Skeletal muscle satellite cell (primary cell): ENCODE data around the gene CCDC12.
"Not testable (repeated sequence)": the region's sequence is repeated elsewhere in the genome, so short reads cannot be mapped to it uniquely, and the experiment has no call there.

Experiments used
- H3K27me3 ChIP-seq: 2 replicates; pipeline ENCODE4 v1.7.0; 2013; ENCODE audit warnings: low read length; ENCODE audit not compliant: control insufficient read depth, insufficient read depth
- H3K36me3 ChIP-seq: 2 replicates; pipeline ENCODE4 v1.7.0; 2013; ENCODE audit warnings: mild to moderate bottlenecking, control low read depth, low read length; ENCODE audit not compliant: insufficient read depth
- H3K4me1 ChIP-seq: 2 replicates; pipeline ENCODE4 v1.7.0; 2013; ENCODE audit warnings: low read length; ENCODE audit not compliant: control insufficient read depth, insufficient read depth
- H3K4me2 ChIP-seq: 2 replicates; pipeline ENCODE4 v1.7.0; 2013; ENCODE audit warnings: mild to moderate bottlenecking, low read length
- H3K4me3 ChIP-seq: 2 replicates; pipeline ENCODE4 v1.7.0; 2013; ENCODE audit warnings: low read length
- H3K9ac ChIP-seq: 2 replicates; pipeline ENCODE4 v1.7.0; 2013; ENCODE audit warnings: mild to moderate bottlenecking, low read depth, low read length, moderate library complexity
- H3K9me3 ChIP-seq: replicated peaks from 2 replicates; pipeline ENCODE4 v1.7.0; 2013; ENCODE audit warnings: mild to moderate bottlenecking, control low read depth, low read length

The CCDC12 gene

DNA sequence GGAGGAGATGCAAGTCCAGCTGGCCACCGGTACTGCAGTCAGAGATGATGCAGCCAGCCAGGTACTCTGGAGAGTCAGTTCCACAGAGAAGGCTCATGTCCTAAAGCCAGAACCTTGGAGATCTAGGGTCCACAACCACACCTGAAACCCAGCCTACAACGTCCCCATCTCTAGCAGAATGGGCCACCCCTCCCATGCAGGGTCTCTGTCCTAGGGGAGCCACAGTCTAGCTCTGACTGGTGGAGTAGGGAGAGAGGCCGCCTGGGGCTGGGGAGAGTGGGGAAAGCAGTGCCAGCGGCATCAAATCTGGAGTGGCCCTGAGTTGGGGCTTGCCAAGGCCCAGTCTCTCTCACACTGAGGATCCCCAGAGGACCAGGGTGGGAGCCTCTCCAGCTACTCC lies 55.5 kb downstream of the CCDC12 start:
- H3K27me3 ChIP-seq: no peaks in the 10 kb centered on the region
- peaks cover 3% of the 10 kb centered on the region for H3K9me3 ChIP-seq
- no peak overlapping the region for H3K9ac ChIP-seq
- H3K4me1 ChIP-seq: peaks cover 7% of the 10 kb centered on the region
- no peak overlapping the region for H3K4me3 ChIP-seq
- peaks cover 91% of the 10 kb centered on the region for H3K36me3 ChIP-seq
- no peak overlapping the region for H3K4me2 ChIP-seq

DNA sequence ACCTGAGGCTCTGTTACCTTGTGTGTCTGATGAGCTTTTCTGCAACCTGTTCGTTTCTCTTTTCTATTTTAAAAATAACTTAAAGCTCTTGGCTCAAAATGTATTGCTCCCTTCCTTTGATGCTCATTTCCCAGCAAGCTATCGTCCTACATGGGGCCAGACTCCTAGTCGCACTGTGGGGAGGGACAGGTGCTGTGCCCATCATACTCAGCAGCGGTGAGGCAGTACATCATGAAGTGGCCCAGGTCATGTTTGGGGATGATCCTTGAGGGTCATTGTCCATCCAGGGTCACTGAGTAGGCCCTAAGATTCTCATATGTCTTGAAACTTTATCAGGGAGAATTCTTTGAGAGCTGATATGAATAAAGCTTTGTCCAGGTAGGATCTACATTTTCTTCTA lies 57.9 kb downstream of the CCDC12 start:
- H3K27me3 ChIP-seq: no peaks in the 10 kb centered on the region
- H3K9me3 ChIP-seq: peaks cover 3% of the 10 kb centered on the region
- H3K4me2 ChIP-seq: no peak overlapping the region
- H3K4me3 ChIP-seq: no peak overlapping the region
- H3K4me1 ChIP-seq: peaks cover 5% of the 10 kb centered on the region
- H3K36me3 ChIP-seq: peaks cover 72% of the 10 kb centered on the region
- no peak overlapping the region for H3K9ac ChIP-seq

DNA sequence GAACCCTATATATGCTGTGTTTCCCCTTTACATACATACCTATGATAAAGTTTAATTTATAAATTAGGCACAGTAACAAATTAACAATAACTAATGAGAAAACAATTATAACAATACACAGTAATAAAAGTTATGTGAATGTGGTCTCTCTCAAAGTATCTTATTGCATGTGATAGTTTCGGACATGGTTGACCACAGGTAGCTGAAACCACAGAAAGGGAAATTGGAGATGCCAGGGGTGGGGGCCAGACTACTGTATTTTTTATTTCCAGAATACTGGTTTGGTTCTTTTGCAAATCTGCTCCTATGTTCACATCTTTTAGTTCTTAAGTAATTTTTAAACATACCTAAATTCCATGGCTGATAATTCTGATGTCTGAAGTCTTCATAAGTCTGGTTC lies 58.3 kb downstream of the CCDC12 start:
- Histone ChIP-seq H3K9me3 (peaks cover 3% of the 10 kb centered on the region), H3K36me3 (peaks cover 69% of the 10 kb centered on the region), H3K4me3 (no peak overlapping the region), H3K4me1 (peaks cover 8% of the 10 kb centered on the region), H3K9ac (no peak overlapping the region), H3K27me3 (no peaks in the 10 kb centered on the region), H3K4me2 (no peak overlapping the region)

DNA sequence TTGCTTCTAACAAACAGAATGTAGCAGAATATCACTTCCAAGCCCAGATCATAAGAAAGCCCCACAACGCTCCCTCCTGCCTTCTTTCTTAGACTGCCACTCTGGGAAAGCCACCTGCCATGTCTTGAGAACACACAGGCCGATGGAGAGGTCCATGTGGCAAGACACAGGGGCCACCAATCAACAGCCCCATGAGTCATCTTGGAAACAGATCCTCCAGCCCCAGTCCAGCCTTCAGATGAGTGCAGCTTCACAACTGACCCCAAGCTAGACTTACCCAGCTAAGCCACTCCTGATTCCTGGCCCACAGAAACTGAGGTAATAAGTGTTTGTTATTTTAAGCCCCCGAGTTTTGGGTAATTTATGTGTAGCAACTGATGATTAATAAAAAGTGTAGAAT lies 59.3 kb downstream of the CCDC12 start:
- Histone ChIP-seq H3K4me1 (peaks cover 8% of the 10 kb centered on the region), H3K9me3 (peaks cover 3% of the 10 kb centered on the region), H3K36me3 (peaks cover 59% of the 10 kb centered on the region), H3K27me3 (no peaks in the 10 kb centered on the region), H3K4me2 (no peak overlapping the region), H3K9ac (no peak overlapping the region), H3K4me3 (no peak overlapping the region)

DNA sequence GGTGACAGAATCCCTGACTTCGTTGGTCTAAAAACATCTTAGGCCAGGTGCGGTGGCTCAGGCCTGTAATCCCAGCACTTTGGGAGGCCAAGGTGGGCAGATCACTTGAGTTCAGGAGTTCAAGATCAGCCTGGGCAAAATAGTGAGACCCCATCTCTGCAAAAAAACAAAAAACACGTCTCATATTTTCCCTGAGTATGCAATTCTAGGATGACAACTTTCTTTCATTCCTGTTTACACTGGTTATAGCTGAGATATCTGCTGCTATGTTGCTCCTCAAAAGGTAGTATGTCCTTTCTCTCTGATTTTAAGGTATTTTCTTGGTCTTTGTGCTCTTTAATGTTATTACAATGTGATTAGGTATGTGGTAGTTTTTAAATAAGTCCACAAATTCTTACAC lies 59.7 kb downstream of the CCDC12 start:
- no peak overlapping the region for H3K4me2 ChIP-seq
- peaks cover 55% of the 10 kb centered on the region for H3K36me3 ChIP-seq
- H3K4me3 ChIP-seq: no peak overlapping the region
- H3K9ac ChIP-seq: no peak overlapping the region
- peaks cover 8% of the 10 kb centered on the region for H3K4me1 ChIP-seq
- peaks cover 3% of the 10 kb centered on the region for H3K9me3 ChIP-seq
- H3K27me3 ChIP-seq: no peaks in the 10 kb centered on the region

DNA sequence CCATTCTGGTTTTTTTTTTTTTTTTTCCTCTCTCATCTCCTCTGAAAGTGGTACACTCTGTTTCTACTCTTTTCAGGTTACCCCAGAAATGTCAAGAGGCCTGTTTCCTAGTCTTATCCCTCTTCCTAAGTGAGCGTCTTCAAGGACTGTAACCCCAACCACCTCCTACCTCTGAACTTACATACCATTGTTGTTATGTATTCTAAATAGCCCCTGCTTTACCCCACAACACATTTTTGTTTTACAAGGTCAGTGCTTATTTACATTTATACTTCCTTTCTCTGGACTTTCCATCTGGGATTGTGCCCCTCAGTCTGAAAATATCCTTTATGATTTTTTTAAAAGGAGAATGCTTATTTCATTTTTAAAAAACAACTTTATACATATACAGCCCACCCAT lies 60.3 kb downstream of the CCDC12 start:
- no peak overlapping the region for H3K9ac ChIP-seq
- no peak overlapping the region for H3K4me2 ChIP-seq
- peaks cover 49% of the 10 kb centered on the region for H3K36me3 ChIP-seq
- H3K4me3 ChIP-seq: no peak overlapping the region
- H3K9me3 ChIP-seq: peaks cover 3% of the 10 kb centered on the region
- H3K27me3 ChIP-seq: no peaks in the 10 kb centered on the region
- peaks cover 8% of the 10 kb centered on the region for H3K4me1 ChIP-seq

DNA sequence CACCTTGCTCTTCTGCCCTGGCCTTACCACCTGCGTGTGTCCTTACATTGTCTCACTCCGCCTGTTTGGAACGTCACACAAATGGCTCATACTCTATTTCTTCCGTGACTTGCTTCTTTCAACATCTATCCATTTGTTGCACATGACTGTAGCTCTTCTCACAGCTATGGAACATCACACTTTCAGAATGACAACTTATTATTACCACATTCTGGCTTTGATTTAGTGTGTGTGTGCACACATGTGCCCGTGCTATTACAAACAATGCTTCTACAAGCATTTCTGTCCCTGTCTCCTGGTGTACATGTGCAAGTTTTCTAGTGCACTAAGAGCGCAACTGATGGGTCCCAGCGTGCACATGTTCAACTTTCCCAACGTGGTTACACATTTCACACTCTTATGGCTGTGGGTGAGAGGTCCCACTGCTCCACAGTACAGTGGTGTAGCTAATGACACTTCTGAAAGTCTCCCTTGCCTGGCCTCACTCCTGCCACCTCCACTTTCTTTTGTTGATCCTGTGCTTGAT lies 61.2 kb downstream of the CCDC12 start:
- Histone ChIP-seq H3K9ac (no peak overlapping the region), H3K4me2 (no peak overlapping the region), H3K36me3 (peaks cover 40% of the 10 kb centered on the region), H3K27me3 (no peaks in the 10 kb centered on the region), H3K4me3 (no peak overlapping the region), H3K9me3 (peaks cover 3% of the 10 kb centered on the region), H3K4me1 (peaks cover 8% of the 10 kb centered on the region)

DNA sequence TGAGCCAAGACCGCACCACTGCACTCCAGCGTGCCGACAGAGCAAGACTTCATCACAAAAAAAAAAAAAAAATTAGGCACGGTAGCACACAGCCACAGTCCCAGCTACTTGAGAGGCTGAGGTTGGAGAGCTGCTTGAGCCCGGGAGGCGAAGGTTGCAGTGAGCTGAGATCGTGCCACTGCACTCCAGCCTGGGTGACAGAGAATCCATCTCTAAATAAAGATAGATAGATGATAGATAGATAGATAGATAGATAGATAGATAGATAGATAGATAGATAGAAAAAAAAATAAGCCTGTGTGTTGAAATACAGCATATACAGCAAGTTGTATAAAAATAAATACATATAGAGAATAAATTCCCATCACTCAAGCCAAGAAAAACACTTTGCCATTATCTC lies 61.7 kb downstream of the CCDC12 start:
- Histone ChIP-seq H3K9me3 (peaks cover 3% of the 10 kb centered on the region), H3K36me3 (peaks cover 36% of the 10 kb centered on the region)

DNA sequence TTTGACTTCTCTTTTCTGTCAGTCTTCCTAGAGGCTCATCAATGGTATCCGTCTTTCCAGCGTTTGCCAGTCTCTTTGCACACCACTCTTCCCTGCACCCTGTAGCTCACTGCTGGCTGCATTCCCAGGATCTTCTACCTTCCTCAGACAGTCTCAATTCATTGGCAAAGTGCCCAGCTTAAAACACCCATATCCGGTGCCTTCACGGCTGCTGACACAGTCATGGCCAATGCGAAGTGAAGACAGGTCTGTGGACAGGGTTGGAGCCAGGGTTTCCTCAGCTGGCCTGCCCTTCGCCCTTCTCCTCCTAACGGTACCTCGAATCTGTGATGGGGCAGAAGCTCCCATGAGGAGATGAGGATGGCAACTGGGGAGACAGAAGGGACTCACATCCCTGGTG lies 62.9 kb downstream of the CCDC12 start:
- Histone ChIP-seq H3K4me1 (peaks cover 20% of the 10 kb centered on the region), H3K4me3 (no peak overlapping the region), H3K36me3 (peaks cover 24% of the 10 kb centered on the region), H3K9me3 (peaks cover 3% of the 10 kb centered on the region), H3K9ac (no peak overlapping the region), H3K4me2 (no peak overlapping the region), H3K27me3 (no peaks in the 10 kb centered on the region)

More for the DNA sequence above, 61.7 kb downstream of the CCDC12 start:
- Histone ChIP-seq H3K4me2 (no peak overlapping the region), H3K27me3 (no peaks in the 10 kb centered on the region), H3K4me3 (no peak overlapping the region), H3K9ac (no peak overlapping the region), H3K4me1 (peaks cover 9% of the 10 kb centered on the region)

DNA sequence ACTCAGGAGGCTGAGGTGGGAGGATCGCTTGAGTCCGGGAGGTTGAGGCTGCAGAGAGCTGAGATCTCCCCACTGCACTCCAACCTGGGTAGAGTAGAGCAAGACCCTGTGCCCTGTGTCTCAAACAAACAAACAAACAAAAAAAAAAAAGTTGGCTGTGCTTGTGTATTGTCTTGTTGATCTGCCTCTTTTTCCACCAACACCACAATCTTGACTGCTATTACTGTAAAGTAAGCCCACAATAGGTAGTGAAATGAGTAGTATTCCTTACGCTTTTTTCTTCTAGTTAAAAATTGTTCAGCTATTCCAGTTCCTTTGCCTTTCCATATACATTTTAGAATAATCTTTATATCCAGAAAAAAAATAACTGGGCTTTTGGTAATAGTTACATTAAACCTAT lies 63.6 kb downstream of the CCDC12 start:
- Histone ChIP-seq H3K4me2 (no peak overlapping the region), H3K4me3 (no peak overlapping the region), H3K9me3 (peaks cover 3% of the 10 kb centered on the region), H3K27me3 (no peaks in the 10 kb centered on the region), H3K36me3 (peaks cover 17% of the 10 kb centered on the region), H3K4me1 (peaks cover 26% of the 10 kb centered on the region), H3K9ac (no peak overlapping the region)

DNA sequence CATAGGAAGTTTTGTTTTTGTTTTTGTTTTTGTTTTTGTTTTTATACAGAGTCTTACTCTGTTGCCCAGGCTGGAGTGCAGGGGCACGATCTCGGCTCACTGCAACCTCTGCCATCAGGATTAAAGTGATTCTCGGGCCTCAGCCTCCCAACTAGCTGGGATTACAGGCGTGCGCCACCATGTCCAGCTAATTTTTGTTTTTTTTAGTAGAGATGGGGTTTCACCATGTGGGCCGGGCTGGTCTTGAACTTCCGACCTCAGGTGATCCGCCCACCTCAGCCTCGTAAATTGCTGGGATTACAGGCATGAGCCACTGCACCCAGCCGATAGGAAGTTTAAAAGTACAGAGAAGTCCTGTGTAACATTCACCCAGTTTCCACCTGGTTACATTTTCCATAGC lies 65.6 kb downstream of the CCDC12 start:
- H3K4me1 ChIP-seq: peaks cover 28% of the 10 kb centered on the region
- H3K36me3 ChIP-seq, H3K4me3 ChIP-seq, H3K9me3 ChIP-seq, H3K4me2 ChIP-seq, H3K9ac ChIP-seq, H3K27me3 ChIP-seq: not testable (repeated sequence)

DNA sequence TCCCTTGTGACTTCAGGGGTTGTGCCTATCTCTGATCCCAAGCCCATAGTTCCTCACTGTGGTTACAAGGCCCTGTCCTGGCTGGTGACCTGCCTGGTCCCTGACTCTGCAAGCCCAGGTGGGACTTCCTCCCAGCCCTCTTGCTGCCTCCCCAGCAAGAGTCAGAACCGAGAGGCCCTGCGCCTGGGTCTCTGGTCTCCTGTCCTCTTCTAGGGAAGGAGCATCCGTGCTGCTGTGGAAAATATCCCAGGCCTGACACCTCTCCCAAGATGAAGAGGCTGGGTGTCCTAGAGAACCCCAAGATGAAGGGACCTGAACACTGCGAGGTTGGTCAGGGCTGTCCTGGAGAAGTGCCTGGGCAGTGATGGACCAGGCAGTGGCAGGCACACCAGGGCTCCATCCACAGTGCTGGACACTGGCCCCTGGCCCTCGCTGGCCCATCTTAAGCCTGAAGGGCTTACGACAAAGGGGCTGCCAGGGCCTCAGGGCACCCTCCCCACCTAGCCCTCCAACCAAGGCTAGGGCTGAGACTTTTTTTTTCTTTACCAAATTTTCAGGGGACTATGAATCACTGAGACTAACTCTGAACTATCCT lies 66.3 kb downstream of the CCDC12 start:
- no peaks in the 10 kb centered on the region for H3K9me3 ChIP-seq
- H3K4me2 ChIP-seq: no peak overlapping the region
- no peak overlapping the region for H3K4me3 ChIP-seq
- H3K36me3 ChIP-seq: no peaks in the 10 kb centered on the region
- peak overlapping the region; percentile 18 for H3K9ac ChIP-seq
- H3K4me1 ChIP-seq: peaks cover 28% of the 10 kb centered on the region
- no peaks in the 10 kb centered on the region for H3K27me3 ChIP-seq
